ENCODE measurements around the gene TSC22D4.
"Not testable (repeated sequence)": the region's sequence is repeated elsewhere in the genome, so short reads cannot be mapped to it uniquely, and the experiment has no call there.

Gene TSC22D4

GRCh38 chr7:100478958-100479660 is at the start of gene TSC22D4:
TSS of gene TSC22D4 (minus strand) at chr7:100479214. CDS start at chr7:100478038, 1,176 bp downstream.
- DNase-seq: peak; percentile 78 to 86

- DNase-seq: not testable (repeated sequence)
These were observed 49.3 kb upstream of the TSC22D4 start for GRCh38 chr7:100528108-100528866.

GRCh38 chr7:100523192-100523591 is 44.2 kb upstream of the TSC22D4 start:
- DNase-seq: not testable (repeated sequence)

- DNase-seq: peak; percentile 54 to 64
These were observed 43.0 kb upstream of the TSC22D4 start for GRCh38 chr7:100521909-100522593.

GRCh38 chr7:100521076-100521475 is 42.1 kb upstream of the TSC22D4 start:
- no peak for DNase-seq

- no peak for DNase-seq
These were observed 41.1 kb upstream of the TSC22D4 start for GRCh38 chr7:100520138-100520537.

GRCh38 chr7:100519580-100519979 is 40.6 kb upstream of the TSC22D4 start:
- DNase-seq: no peak

GRCh38 chr7:100517305-100517704 is 38.3 kb upstream of the TSC22D4 start:
- DNase-seq: no peak

GRCh38 chr7:100516135-100516812 is 37.3 kb upstream of the TSC22D4 start:
- DNase-seq: no peak

GRCh38 chr7:100515072-100515532 is 36.1 kb upstream of the TSC22D4 start:
- peak; percentile 13 to 70 for DNase-seq

- no peak for DNase-seq
These were observed 34.3 kb upstream of the TSC22D4 start for GRCh38 chr7:100513212-100513810.

GRCh38 chr7:100510437-100511239 is 31.6 kb upstream of the TSC22D4 start:
- no peak for DNase-seq

- DNase-seq: no peak
These were observed 30.2 kb upstream of the TSC22D4 start for GRCh38 chr7:100509231-100509630.

GRCh38 chr7:100506356-100506923 is 27.4 kb upstream of the TSC22D4 start:
- no peak for DNase-seq

- no peak for DNase-seq
These were observed 26.0 kb upstream of the TSC22D4 start for GRCh38 chr7:100504887-100505611.

GRCh38 chr7:100504031-100504430 is 25.0 kb upstream of the TSC22D4 start:
- DNase-seq: not testable (repeated sequence)

- not testable (repeated sequence) for DNase-seq
These were observed 21.7 kb upstream of the TSC22D4 start for GRCh38 chr7:100500743-100501142.

GRCh38 chr7:100496509-100496908 is 17.5 kb upstream of the TSC22D4 start:
- no peak for DNase-seq

- no peak for DNase-seq
These were observed 14.7 kb upstream of the TSC22D4 start for GRCh38 chr7:100493476-100494264.
